Activated T-helper 2 cell treated with anti-CD3 and anti-CD28 coated beads, Interferon-gamma antibody, Interleukin-2, Interleukin-4, amounts not matched to agents 10 μg/mL and 5 μg/mL and 100 μg/mL, durations not matched to agents 14 hours and 24 hours and 36 hours (primary cell): ENCODE results near the gene PYHIN1. TPM values are rescaled to one million over a fixed set of nuclear protein-coding genes. Genes with fewer than 3 reads are reported as not detected.

Experiments
- DNase-seq: peaks from one replicate; pipeline ENCODE4 v3.0.0; 2021; ENCODE audit warnings: low spot score
- H3K27ac Mint-ChIP-seq: one replicate; pipeline ENCODE4 v1.8.0; 2021; ENCODE audit warnings: mixed read lengths
- H3K27me3 Mint-ChIP-seq: one replicate; pipeline ENCODE4 v1.8.0; 2021; ENCODE audit warnings: low read depth, mixed read lengths
- H3K36me3 Mint-ChIP-seq: one replicate; pipeline ENCODE4 v1.8.0; 2021; ENCODE audit warnings: low read depth, mixed read lengths
- H3K4me1 Mint-ChIP-seq: one replicate; pipeline ENCODE4 v1.8.0; 2021; ENCODE audit warnings: low read depth, mixed read lengths
- H3K4me3 Mint-ChIP-seq: one replicate; pipeline ENCODE4 v1.8.0; 2021; ENCODE audit warnings: low read depth, mild to moderate bottlenecking, moderate library complexity, mixed read lengths
- H3K9me3 Mint-ChIP-seq: one replicate; pipeline ENCODE4 v1.8.0; 2021; ENCODE audit warnings: mixed read lengths
- intact Hi-C: fragments of 100-400 bp; cut with micrococcal nuclease; formaldehyde crosslinking; loops from one replicate; pipeline ENCODE4 v1.15.1; 2023
- total RNA-seq: library from RNA; stranded (reverse); gene quantifications from 2 replicates; pipeline ENCODE4 v1.2.3, GENCODE V29; 2022

The PYHIN1 gene
- total RNA-seq, 1 donor from 2014 or later, result 10.0 TPM

DNA sequence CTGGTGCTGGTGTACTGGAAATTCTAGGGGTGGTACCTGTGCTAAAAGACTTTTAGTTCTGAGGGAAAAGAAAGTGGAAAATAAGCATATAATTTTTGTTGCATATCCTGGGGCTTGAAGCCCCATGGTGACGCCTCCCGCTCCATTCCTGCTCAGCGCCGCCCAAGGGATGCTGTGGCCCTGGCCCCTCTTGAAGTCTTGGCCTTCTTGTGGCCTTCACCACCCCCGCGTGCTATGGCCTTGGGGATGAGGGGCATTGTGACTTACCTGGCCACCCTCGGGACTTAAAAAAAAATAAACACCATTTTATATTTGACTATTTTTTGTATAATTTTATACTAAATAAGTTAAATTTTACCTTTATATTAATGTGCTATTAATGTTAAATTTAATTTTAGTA, 93.7 kb downstream of the PYHIN1 start:
- Mint-ChIP-seq H3K9me3 (no peaks in the 10 kb centered on the region), H3K4me1 (peaks cover 65% of the 10 kb centered on the region), H3K36me3 (peaks cover 96% of the 10 kb centered on the region), H3K27ac (no peak overlapping the region), H3K27me3 (no peaks in the 10 kb centered on the region), H3K4me3 (no peak overlapping the region)
- intact Hi-C loops, result no loop called here
- DNase-seq, result no peak

Other genes starting within 250 kb of the PYHIN1 start
- gene SPTA1, start 244.8 kb upstream of the PYHIN1 start, total RNA-seq, result 0.02 and 0.30 TPM in 2 replicates
- gene OR6K2, start 230.9 kb upstream of the PYHIN1 start, total RNA-seq, result not detected in 2 replicates
- not detected in 2 replicates for gene OR6K3, start 210.8 kb upstream of the PYHIN1 start, total RNA-seq
- gene OR6K6, start 176.8 kb upstream of the PYHIN1 start, total RNA-seq, result not detected in 2 replicates
- not detected in 2 replicates for gene OR6N1, start 159.4 kb upstream of the PYHIN1 start, total RNA-seq
- gene OR6N2, start 150.3 kb upstream of the PYHIN1 start, total RNA-seq, result not detected in 2 replicates
- not detected in 2 replicates for gene MNDA, start 100.2 kb upstream of the PYHIN1 start, total RNA-seq
- gene IFI16, start 78.4 kb downstream of the PYHIN1 start, total RNA-seq, result 108 and 113 TPM in 2 replicates
- gene AIM2, start 145.2 kb downstream of the PYHIN1 start, total RNA-seq, result 101 and 109 TPM in 2 replicates
- not detected in 2 replicates for gene CADM3, start 240.1 kb downstream of the PYHIN1 start, total RNA-seq